ENCODE measurements around the gene TMEM108. TPM values are rescaled to one million over a fixed set of nuclear protein-coding genes. Genes with fewer than 3 reads are reported as not detected.

Gene TMEM108
- total RNA-seq, 2 experiments from 2014 or later = not detected

- ChIA-PET CTCF (interaction anchor here (0.5 kb wide), 1 partner anchor 190 kb away, joined by 3 read pairs; no protein-coding TSS in a partner anchor), POLR2A (no interaction called here)
- Mint-ChIP-seq H3K27ac (no peak overlapping the region), H3K4me3 (no peak overlapping the region), H3K9me3 (ENCODE audit: low read depth) (no peaks in the 10 kb centered on the region), H3K4me1 (peaks cover 12% of the 10 kb centered on the region), H3K36me3 (ENCODE audit: low read depth) (no peaks in the 10 kb centered on the region), H3K27me3 (peaks cover 9% of the 10 kb centered on the region)
- DNase-seq (no peak), ATAC-seq (no peak)
- intact Hi-C loops (cut with DNase I, micrococcal nuclease) = no loop called here
These were observed 236.3 kb downstream of the TMEM108 start for GRCh38 chr3:133274477-133274876.

- Mint-ChIP-seq H3K27ac (no peak overlapping the region), H3K27me3 (peaks cover 3% of the 10 kb centered on the region), H3K9me3 (ENCODE audit: low read depth) (no peaks in the 10 kb centered on the region), H3K4me3 (no peak overlapping the region), H3K36me3 (ENCODE audit: low read depth) (no peaks in the 10 kb centered on the region), H3K4me1 (peaks cover 12% of the 10 kb centered on the region)
- ChIA-PET CTCF (no interaction called here), POLR2A (no interaction called here)
- ATAC-seq (no peak), DNase-seq (peak; percentile 7)
- intact Hi-C loops (cut with DNase I, micrococcal nuclease) = no loop called here
These were observed 238.4 kb downstream of the TMEM108 start for GRCh38 chr3:133276594-133276993.

GRCh38 chr3:133277813-133278212 is 239.6 kb downstream of the TMEM108 start:
- H3K4me1 Mint-ChIP-seq = peaks cover 12% of the 10 kb centered on the region
- H3K9me3 Mint-ChIP-seq (ENCODE audit: low read depth) = no peaks in the 10 kb centered on the region
- ChIA-PET CTCF (interaction anchor here (1.2 kb wide), 1 partner anchor 88 kb away, joined by 3 read pairs; no protein-coding TSS in a partner anchor), POLR2A (no interaction called here)
- DNase-seq (no peak), ATAC-seq (no peak)
- no peaks in the 10 kb centered on the region for H3K36me3 Mint-ChIP-seq (ENCODE audit: low read depth)
- H3K4me3 Mint-ChIP-seq = no peak overlapping the region
- H3K27ac Mint-ChIP-seq = no peak overlapping the region
- intact Hi-C loops (cut with DNase I, micrococcal nuclease) = no loop called here
- H3K27me3 Mint-ChIP-seq = peaks cover 3% of the 10 kb centered on the region

DNA sequence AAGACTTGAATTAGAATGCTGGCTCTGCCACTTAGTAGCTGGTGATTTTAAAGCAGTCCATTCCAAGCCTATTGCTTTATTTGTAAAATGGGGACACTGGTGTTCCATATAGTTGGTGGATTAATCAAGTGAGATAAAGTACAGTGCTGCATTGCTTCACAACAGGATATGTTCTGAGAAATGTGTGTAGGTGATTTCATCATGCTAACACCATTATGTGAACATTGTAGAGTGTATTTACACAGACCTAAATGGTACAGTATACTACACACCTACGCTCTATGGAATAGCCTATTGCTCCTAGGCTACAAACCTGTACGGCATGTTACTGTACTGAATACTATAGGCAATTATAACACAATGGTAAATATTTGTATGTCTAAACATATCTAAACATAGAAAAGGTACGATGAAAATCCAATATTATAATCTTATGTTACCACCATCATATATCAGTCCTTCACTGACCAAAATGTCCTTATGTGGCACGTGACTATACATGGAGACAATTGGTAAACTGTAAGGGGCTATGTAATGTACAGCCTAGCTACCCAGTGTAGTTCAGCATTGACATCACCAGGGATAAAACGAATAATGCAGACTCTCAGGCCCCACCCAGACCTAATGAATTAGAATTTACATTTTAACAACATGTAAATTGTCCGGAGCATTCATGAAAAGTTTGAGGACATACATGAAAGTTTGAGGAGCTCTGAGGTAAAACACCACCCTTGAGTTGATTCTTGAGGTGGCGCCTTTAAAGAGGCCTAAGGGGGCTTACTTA is 240.3 kb downstream of the TMEM108 start:
- H3K27ac Mint-ChIP-seq = no peak overlapping the region
- POLR2A ChIA-PET = no interaction called here

DNA sequence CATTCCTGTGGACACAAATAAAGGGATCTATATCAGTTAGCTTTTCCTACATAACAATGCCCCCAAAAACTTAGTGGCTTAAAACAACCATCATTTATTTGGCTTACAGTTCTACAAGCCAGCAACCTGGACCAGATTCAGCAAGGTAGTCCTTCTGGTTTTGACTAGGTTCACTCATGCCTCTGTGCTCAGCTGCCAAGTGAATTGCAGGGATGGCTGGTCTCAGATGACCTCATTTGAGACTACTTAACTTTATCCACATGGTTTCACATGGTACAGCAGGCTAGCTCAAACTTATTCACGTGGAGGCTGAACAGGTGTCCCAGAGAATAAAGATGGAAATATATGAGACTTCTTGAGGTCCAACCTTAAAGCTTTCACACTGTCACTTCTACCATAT is 242.4 kb downstream of the TMEM108 start:
- peaks cover 2% of the 10 kb centered on the region for H3K4me1 Mint-ChIP-seq
- CTCF ChIA-PET = no interaction called here
- ATAC-seq = no peak
- no peak for DNase-seq
- H3K9me3 Mint-ChIP-seq (ENCODE audit: low read depth) = no peaks in the 10 kb centered on the region
- H3K27me3 Mint-ChIP-seq = peaks cover 7% of the 10 kb centered on the region
- H3K4me3 Mint-ChIP-seq = no peak overlapping the region
- POLR2A ChIA-PET = no interaction called here
- intact Hi-C loops (cut with DNase I, micrococcal nuclease) = no loop called here
- no peak overlapping the region for H3K27ac Mint-ChIP-seq
- no peaks in the 10 kb centered on the region for H3K36me3 Mint-ChIP-seq (ENCODE audit: low read depth)

More for the DNA sequence above, 240.3 kb downstream of the TMEM108 start:
- H3K9me3 Mint-ChIP-seq (ENCODE audit: low read depth) = no peaks in the 10 kb centered on the region
- peaks cover 2% of the 10 kb centered on the region for H3K27me3 Mint-ChIP-seq
- ATAC-seq (no peak), DNase-seq (no peak)
- H3K4me1 Mint-ChIP-seq = peaks cover 9% of the 10 kb centered on the region
- no peak overlapping the region for H3K4me3 Mint-ChIP-seq
- intact Hi-C loops (cut with DNase I, micrococcal nuclease) = no loop called here
- H3K36me3 Mint-ChIP-seq (ENCODE audit: low read depth) = no peaks in the 10 kb centered on the region
- CTCF ChIA-PET = interaction anchor here (0.6 to 1.2 kb wide), 2 partner anchors 87 kb away, joined by 3 read pairs; no protein-coding TSS in a partner anchor

DNA sequence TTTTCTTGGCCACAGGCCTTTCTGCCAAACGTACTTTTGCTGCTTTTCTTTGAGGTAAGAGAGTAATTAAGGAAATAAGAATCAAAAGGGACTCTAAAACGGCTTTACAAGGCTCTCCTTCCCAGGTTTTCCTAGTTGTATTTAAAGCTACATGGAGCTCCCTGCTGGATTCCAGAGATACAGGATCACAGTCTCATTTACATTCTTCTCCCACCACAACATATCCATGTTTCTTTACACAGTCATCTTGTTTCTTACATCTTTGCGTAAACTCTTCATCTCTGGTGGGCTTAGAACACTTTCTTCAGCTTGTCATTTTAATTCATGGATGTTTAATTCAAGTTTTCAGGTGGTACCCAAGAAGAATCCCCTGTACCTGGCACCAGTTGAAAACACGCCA is 244.0 kb downstream of the TMEM108 start:
- POLR2A ChIA-PET = interaction anchor here (0.7 kb wide), 1 partner anchor 395 kb away, joined by 3 read pairs; no protein-coding TSS in a partner anchor

GRCh38 chr3:133283958-133284807 is 246.0 kb downstream of the TMEM108 start:
- ATAC-seq = no peak
- no peak for DNase-seq
- H3K27ac Mint-ChIP-seq = no peak overlapping the region
- intact Hi-C loops (cut with DNase I, micrococcal nuclease) = no loop called here
- no peaks in the 10 kb centered on the region for H3K36me3 Mint-ChIP-seq (ENCODE audit: low read depth)
- H3K4me3 Mint-ChIP-seq = no peak overlapping the region
- peaks cover 9% of the 10 kb centered on the region for H3K27me3 Mint-ChIP-seq
- CTCF ChIA-PET = interaction anchor here (0.6 to 0.7 kb wide), 2 partner anchors 33 to 1513 kb away, joined by 3 to 4 read pairs; no protein-coding TSS in a partner anchor
- no peaks in the 10 kb centered on the region for H3K9me3 Mint-ChIP-seq (ENCODE audit: low read depth)
- POLR2A ChIA-PET = no interaction called here
- no peaks in the 10 kb centered on the region for H3K4me1 Mint-ChIP-seq

More for the DNA sequence above, 244.0 kb downstream of the TMEM108 start:
- DNase-seq (no peak), ATAC-seq (no peak)
- no peaks in the 10 kb centered on the region for H3K9me3 Mint-ChIP-seq (ENCODE audit: low read depth)
- no peak overlapping the region for H3K27ac Mint-ChIP-seq
- H3K4me1 Mint-ChIP-seq = no peaks in the 10 kb centered on the region
- intact Hi-C loops (cut with DNase I, micrococcal nuclease) = no loop called here
- no peaks in the 10 kb centered on the region for H3K36me3 Mint-ChIP-seq (ENCODE audit: low read depth)
- no peak overlapping the region for H3K4me3 Mint-ChIP-seq
- H3K27me3 Mint-ChIP-seq = peaks cover 9% of the 10 kb centered on the region
- CTCF ChIA-PET = no interaction called here

GRCh38 chr3:133289322-133289721 is 251.1 kb downstream of the TMEM108 start:
- ATAC-seq = no peak

GRCh38 chr3:133292296-133292695 is 254.1 kb downstream of the TMEM108 start:
- CTCF ChIA-PET = interaction anchor here (0.6 kb wide), 1 partner anchor 757 kb away, joined by 3 read pairs; no protein-coding TSS in a partner anchor
- intact Hi-C loops (cut with DNase I, micrococcal nuclease) = no loop called here
- no peak for DNase-seq
- POLR2A ChIA-PET = no interaction called here
- ATAC-seq = no peak
- H3K27ac Mint-ChIP-seq = no peak overlapping the region
- no peaks in the 10 kb centered on the region for H3K36me3 Mint-ChIP-seq (ENCODE audit: low read depth)
- peaks cover 9% of the 10 kb centered on the region for H3K27me3 Mint-ChIP-seq
- no peak overlapping the region for H3K4me3 Mint-ChIP-seq
- H3K4me1 Mint-ChIP-seq = peaks cover 5% of the 10 kb centered on the region
- no peaks in the 10 kb centered on the region for H3K9me3 Mint-ChIP-seq (ENCODE audit: low read depth)

More at GRCh38 chr3:133289322-133289721, 251.1 kb downstream of the TMEM108 start:
- CTCF ChIA-PET = interaction anchor here (0.6 kb wide), 1 partner anchor 601 kb away, joined by 4 read pairs; no protein-coding TSS in a partner anchor
- Mint-ChIP-seq H3K27ac (no peak overlapping the region), H3K4me1 (no peaks in the 10 kb centered on the region), H3K4me3 (no peak overlapping the region), H3K36me3 (ENCODE audit: low read depth) (no peaks in the 10 kb centered on the region), H3K27me3 (peaks cover 15% of the 10 kb centered on the region), H3K9me3 (ENCODE audit: low read depth) (no peaks in the 10 kb centered on the region)
- DNase-seq = no peak
- intact Hi-C loops (cut with DNase I, micrococcal nuclease) = no loop called here
- POLR2A ChIA-PET = no interaction called here

GRCh38 chr3:133293397-133294110 is 255.4 kb downstream of the TMEM108 start:
- H3K4me1 Mint-ChIP-seq = peaks cover 5% of the 10 kb centered on the region
- H3K4me3 Mint-ChIP-seq = no peak overlapping the region
- H3K27ac Mint-ChIP-seq = no peak overlapping the region
- no peaks in the 10 kb centered on the region for H3K9me3 Mint-ChIP-seq (ENCODE audit: low read depth)
- DNase-seq (no peak), ATAC-seq (no peak)
- CTCF ChIA-PET = interaction anchor here (1.5 kb wide), 1 partner anchor 32 kb away, joined by 3 read pairs; no protein-coding TSS in a partner anchor
- intact Hi-C loops (cut with DNase I, micrococcal nuclease) = no loop called here
- H3K27me3 Mint-ChIP-seq = peaks cover 9% of the 10 kb centered on the region
- POLR2A ChIA-PET = no interaction called here
- H3K36me3 Mint-ChIP-seq (ENCODE audit: low read depth) = no peaks in the 10 kb centered on the region

DNA sequence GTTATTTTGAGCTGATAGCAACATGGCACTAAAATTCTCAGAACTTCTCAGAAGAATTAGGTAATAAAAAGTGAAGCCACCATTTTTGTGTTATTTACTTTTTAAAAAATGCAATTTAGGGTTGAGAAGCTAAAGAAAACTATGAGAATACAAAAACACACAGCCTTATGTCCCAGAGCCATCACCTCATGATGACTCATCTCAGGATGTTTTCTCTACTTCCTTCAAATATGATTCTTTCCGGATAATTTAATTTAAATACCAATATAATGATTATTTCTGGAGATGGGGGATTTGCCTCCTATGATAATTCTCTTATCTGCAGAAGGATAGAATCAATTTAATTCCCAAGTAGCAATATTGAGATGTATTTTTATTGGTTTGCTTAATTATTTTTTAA is 256.1 kb downstream of the TMEM108 start:
- CTCF ChIA-PET = interaction anchor here (1.5 kb wide), 1 partner anchor 32 kb away, joined by 3 read pairs; no protein-coding TSS in a partner anchor
- intact Hi-C loops (cut with DNase I, micrococcal nuclease) = no loop called here
- DNase-seq (no peak), ATAC-seq (no peak)
- Mint-ChIP-seq H3K4me1 (peaks cover 5% of the 10 kb centered on the region), H3K36me3 (ENCODE audit: low read depth) (no peaks in the 10 kb centered on the region), H3K4me3 (no peak overlapping the region), H3K27ac (no peak overlapping the region), H3K27me3 (peaks cover 8% of the 10 kb centered on the region), H3K9me3 (ENCODE audit: low read depth) (no peaks in the 10 kb centered on the region)
- POLR2A ChIA-PET = no interaction called here
